Smooth muscle cell of the umbilical artery (primary cell): ENCODE data around the gene ADGRL1. TPM values are rescaled to one million over a fixed set of nuclear protein-coding genes. Genes with fewer than 3 reads are reported as not detected.

Source experiments
- total RNA-seq: library from RNA; depleted of rRNA; stranded (reverse); fragments of >200 nt; gene quantifications from 2 replicates; pipeline ENCODE4 v1.2.3, GENCODE V29; 2014

The ADGRL1 gene
- total RNA-seq: 1.5 and 5.0 TPM in 2 replicates

DNA sequence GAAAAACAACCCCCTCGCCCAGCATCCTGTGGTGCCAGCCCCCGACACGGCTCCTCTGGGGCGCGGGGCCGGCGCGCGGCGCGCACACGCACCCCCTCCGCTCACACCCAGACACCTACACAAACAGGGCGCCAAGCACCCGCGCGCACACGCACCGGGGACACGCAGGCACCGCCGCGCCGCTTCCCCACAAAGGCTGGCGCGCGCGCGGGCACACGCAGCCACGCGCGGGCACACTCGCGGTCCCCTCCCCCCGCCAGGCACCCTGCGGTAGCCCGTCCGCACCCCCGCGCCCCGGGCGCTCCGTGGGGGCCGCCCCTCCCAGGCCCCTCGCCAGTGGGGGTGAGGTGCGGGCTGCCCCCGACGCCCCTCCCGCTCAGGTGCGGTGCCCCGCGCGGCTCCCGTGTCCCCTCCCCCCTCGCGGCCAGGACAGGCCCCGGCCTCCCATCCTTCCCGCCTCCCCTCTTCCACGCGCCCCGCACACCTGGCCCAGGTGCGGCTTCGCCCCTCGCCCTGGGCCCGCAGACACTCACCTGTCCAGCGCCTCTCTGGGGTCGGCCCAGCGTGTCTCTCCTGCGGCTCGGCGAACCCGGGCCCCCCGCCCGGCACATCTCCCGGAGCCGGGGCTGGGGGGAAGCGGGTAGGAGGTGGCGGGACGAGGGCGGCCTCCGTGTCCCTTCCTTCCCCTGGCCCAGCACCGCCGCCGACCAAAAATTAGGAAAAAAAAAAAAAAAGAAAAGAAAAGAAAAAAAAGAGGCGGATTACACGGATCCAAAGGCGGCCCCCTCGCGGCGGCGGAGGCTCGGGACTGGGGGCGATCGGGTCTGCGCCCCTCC, at the start of gene ADGRL1:
ADGRL1 (minus strand) TSS at position 718 of the 836 bp plus-strand sequence. CDS start 22,567 bp downstream, outside the sequence.

DNA sequence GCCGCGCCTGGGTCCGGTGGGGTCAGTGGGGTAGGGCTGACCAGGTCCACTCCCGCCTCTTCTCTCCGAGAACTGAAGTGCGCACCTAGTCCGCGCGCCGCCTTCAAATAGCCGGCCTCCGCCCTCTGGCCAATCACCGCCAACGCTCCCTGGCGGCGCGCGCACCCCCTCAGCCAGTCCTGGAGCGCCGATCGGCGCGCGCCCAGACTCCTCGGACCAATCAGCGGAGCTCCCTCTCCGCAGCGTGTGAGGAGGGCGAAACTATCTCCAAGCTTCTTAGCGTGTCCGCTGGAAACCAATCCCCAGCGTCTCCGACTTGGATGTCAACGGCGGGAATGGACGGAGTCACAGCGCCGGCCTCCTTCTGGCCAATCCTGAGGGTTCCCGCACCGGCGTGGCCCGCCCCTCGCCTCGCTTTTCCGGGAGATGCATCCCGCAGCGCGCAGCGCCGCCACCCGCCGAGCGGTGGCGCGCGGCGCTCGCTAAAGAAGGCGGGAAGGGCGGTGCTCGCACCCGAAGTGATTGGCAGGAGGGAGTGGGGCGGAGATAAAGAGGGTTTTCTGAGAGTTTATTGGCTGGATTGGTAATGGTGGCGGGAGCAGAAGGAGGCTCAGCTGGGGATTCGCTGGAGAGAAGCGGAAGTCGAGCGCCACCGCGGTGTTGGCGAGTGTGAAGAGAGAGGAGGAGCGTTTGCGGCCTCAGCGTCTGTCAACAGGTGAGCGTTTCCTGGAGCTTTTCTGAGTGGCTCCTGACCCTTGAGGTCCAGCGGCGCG, 69.3 kb downstream of the ADGRL1 start, which contains the start of gene ASF1B:
ASF1B (minus strand) TSS at position 81 of the 773 bp plus-strand sequence. CDS start 133 bp downstream, outside the sequence.

DNA sequence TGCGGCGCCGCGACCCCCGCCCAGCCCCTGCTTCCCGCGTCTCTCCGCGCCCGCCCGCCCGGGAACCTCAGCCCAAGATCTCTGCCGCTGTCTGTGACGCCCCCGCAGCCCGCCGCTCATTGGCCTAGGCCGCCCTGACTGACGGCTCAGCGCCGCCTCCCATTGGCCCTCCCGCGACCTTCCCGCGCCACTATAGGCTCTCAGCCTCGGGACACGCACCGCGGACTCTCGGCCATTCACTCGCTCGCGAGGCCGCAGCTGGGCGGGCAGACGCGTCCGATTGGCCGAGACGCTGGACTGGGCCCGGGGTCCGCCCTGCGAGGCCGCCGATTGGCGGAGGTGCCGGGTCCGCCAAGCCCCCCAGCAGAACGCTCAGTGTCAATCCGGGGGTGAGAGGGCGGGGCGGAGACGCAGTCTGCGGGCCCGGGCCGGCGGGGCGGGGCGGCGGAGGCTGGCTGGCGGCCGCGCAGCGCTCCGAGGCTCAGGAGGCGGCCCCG, 88.3 kb downstream of the ADGRL1 start, which contains the start of gene PRKACA:
PRKACA (minus strand) TSS at position 95 of the 497 bp plus-strand sequence. CDS start 215 bp downstream, outside the sequence.

Other genes starting within 250 kb of the ADGRL1 start
- 2.7 and 7.1 TPM in 2 replicates for gene RFX1, start 199.8 kb downstream of the ADGRL1 start, total RNA-seq
- not detected in 2 replicates for gene RLN3, start 178.0 kb downstream of the ADGRL1 start, total RNA-seq
- gene IL27RA, start 174.4 kb downstream of the ADGRL1 start, total RNA-seq: 4.5 and 14.1 TPM in 2 replicates
- 0.30 and 0.92 TPM in 2 replicates for gene PALM3, start 144.1 kb downstream of the ADGRL1 start, total RNA-seq
- gene MISP3, start 133.4 kb downstream of the ADGRL1 start, total RNA-seq: 0.78 and 1.2 TPM in 2 replicates
- gene C19orf67, start 120.4 kb downstream of the ADGRL1 start, total RNA-seq: not detected in 2 replicates
- 16.3 and 29.7 TPM in 2 replicates for gene SAMD1, start 115.4 kb downstream of the ADGRL1 start, total RNA-seq
- gene PRKACA, start 88.4 kb downstream of the ADGRL1 start, total RNA-seq: 54.9 and 77.4 TPM in 2 replicates
- 0.89 and 4.8 TPM in 2 replicates for gene ASF1B, start 69.6 kb downstream of the ADGRL1 start, total RNA-seq
- 10.4 and 37.4 TPM in 2 replicates for gene ADGRE5, start 175.3 kb upstream of the ADGRL1 start, total RNA-seq
- 30.0 and 43.6 TPM in 2 replicates for gene DDX39A, start 213.2 kb upstream of the ADGRL1 start, total RNA-seq
- gene PKN1, start 227.1 kb upstream of the ADGRL1 start, total RNA-seq: 123 and 166 TPM in 2 replicates